ENCODE data around the gene RBL2. TPM values are rescaled to one million over a fixed set of nuclear protein-coding genes. Genes with fewer than 3 reads are reported as not detected.

The RBL2 gene
- polyA plus RNA-seq, 1 experiment, result 44.6 TPM

- H3K4me3 ChIP-seq (ENCODE audit: low read depth, low read length), result no peak overlapping the region
- no peaks in the 10 kb centered on the region for H3K27me3 ChIP-seq (ENCODE audit: control insufficient read depth, insufficient read depth, low read length)
- CTCF ChIA-PET, result no interaction called here
- no peak overlapping the region for H3K27ac ChIP-seq (ENCODE audit: low read depth, low read length)
- TF ChIP-seq, protein P1, sequence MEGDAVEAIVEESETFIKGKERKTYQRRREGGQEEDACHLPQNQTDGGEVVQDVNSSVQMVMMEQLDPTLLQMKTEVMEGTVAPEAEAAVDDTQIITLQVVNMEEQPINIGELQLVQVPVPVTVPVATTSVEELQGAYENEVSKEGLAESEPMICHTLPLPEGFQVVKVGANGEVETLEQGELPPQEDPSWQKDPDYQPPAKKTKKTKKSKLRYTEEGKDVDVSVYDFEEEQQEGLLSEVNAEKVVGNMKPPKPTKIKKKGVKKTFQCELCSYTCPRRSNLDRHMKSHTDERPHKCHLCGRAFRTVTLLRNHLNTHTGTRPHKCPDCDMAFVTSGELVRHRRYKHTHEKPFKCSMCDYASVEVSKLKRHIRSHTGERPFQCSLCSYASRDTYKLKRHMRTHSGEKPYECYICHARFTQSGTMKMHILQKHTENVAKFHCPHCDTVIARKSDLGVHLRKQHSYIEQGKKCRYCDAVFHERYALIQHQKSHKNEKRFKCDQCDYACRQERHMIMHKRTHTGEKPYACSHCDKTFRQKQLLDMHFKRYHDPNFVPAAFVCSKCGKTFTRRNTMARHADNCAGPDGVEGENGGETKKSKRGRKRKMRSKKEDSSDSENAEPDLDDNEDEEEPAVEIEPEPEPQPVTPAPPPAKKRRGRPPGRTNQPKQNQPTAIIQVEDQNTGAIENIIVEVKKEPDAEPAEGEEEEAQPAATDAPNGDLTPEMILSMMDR (IDR thresholded peaks at IDR 0.05; ENCODE audit: low read depth, low read length), result no peak
- H3K9me3 ChIP-seq (ENCODE audit: control insufficient read depth, insufficient read depth, low read length), result no peaks in the 10 kb centered on the region
- POLR2A ChIA-PET, result no interaction called here
- DNase-seq (ENCODE audit: low read depth, low spot score), result no peak
These were observed 19.7 kb downstream of the RBL2 start for GRCh38 chr16:53453928-53454327.

DNA sequence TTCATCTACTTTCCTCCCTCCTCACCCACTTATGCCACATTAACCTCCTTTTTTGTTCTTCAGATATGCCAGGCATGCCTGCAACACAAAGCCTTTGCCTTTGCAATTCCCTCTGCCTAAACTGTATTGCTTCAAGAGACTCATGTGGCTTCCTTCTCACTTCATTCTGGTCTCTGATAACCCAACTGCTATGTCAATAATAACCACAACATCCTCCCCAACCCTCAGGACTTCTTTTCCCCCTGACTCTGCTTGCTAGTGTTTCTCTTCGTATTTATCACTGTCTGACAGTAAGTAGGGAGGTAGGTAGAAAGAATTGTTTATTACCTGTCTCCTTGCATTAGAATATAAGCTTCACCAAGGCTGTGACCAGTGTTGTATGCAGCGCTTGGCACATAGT is 22.4 kb downstream of the RBL2 start:
- TF ChIP-seq, protein P1 (IDR thresholded peaks at IDR 0.05; ENCODE audit: low read depth, low read length), result no peak
- DNase-seq (ENCODE audit: low read depth, low spot score), result no peak
- Histone ChIP-seq H3K27ac (ENCODE audit: low read depth, low read length) (no peak overlapping the region), H3K4me3 (ENCODE audit: low read depth, low read length) (no peak overlapping the region), H3K9me3 (ENCODE audit: control insufficient read depth, insufficient read depth, low read length) (no peaks in the 10 kb centered on the region), H3K27me3 (ENCODE audit: control insufficient read depth, insufficient read depth, low read length) (no peaks in the 10 kb centered on the region)
- POLR2A ChIA-PET, result no interaction called here
- CTCF ChIA-PET, result interaction anchor here (0.7 kb wide), 1 partner anchor 17 kb away, joined by 3 read pairs; no protein-coding TSS in a partner anchor

- TF ChIP-seq, protein P1 (IDR thresholded peaks at IDR 0.05; ENCODE audit: low read depth, low read length), result no peak
- no peak overlapping the region for H3K27ac ChIP-seq (ENCODE audit: low read depth, low read length)
- CTCF ChIA-PET, result no interaction called here
- POLR2A ChIA-PET, result no interaction called here
- H3K27me3 ChIP-seq (ENCODE audit: control insufficient read depth, insufficient read depth, low read length), result no peaks in the 10 kb centered on the region
- H3K9me3 ChIP-seq (ENCODE audit: control insufficient read depth, insufficient read depth, low read length), result no peaks in the 10 kb centered on the region
- H3K4me3 ChIP-seq (ENCODE audit: low read depth, low read length), result no peak overlapping the region
- DNase-seq (ENCODE audit: low read depth, low spot score), result no peak
These were observed 23.4 kb downstream of the RBL2 start for GRCh38 chr16:53457670-53458069.

DNA sequence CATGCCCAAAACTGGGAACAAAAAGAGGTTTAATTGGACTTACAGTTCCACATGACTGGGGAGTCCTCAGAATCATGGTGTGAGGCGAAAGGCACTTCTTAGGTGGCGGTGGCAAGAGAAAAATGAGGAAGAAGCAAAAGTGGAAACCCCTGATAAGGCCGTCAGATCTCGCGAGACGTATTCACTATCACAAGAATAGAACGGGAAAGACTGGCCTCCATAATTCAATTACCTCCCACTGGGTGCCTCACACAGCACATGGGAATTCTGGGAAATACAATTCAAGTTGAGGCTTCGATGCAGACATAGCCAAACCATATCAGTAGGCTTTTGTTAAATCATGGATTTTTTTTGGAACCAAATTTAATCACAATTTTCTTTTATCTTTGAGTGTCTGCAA is 24.4 kb downstream of the RBL2 start:
- CTCF ChIA-PET, result no interaction called here
- TF ChIP-seq, protein P1 (IDR thresholded peaks at IDR 0.05; ENCODE audit: low read depth, low read length), result no peak
- Histone ChIP-seq H3K27ac (ENCODE audit: low read depth, low read length) (no peak overlapping the region), H3K27me3 (ENCODE audit: control insufficient read depth, insufficient read depth, low read length) (no peaks in the 10 kb centered on the region), H3K4me3 (ENCODE audit: low read depth, low read length) (no peak overlapping the region), H3K9me3 (ENCODE audit: control insufficient read depth, insufficient read depth, low read length) (no peaks in the 10 kb centered on the region)
- no peak for DNase-seq (ENCODE audit: low read depth, low spot score)
- POLR2A ChIA-PET, result no interaction called here

DNA sequence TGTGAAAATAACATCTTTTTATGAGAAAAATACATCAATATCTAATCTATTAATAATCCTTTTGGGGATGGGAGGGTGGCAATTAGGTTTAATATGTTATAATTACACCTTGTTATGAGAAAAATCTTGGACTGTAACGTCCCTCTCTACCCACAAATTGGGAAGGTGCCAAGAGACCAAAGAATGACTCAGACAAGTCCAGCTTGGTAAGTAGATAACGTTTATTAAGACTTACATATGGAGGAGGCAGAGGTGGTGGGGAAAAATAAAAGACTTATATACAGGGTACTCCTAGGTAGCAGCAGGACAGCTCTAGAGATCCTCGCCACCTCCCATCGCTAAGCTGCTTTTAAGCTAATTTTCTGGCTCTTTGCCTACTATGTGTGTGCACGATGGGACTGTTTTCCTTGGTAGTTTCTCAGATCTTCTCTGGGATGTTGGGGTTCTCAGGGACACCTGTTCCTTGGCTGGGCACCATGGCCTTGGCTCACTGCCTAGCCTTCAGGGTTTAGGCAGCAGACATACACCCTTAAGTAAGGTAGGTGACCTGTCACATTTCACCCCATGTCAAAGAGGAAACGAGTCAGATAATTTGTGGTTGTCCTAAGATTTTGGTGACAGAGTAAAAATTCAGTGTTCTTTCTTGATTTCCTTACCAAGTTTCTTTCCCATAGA is 31.5 kb downstream of the RBL2 start:
- H3K27me3 ChIP-seq (ENCODE audit: control insufficient read depth, insufficient read depth, low read length), result no peaks in the 10 kb centered on the region
- DNase-seq (ENCODE audit: low read depth, low spot score), result peak; percentile 51
- CTCF ChIA-PET, result no interaction called here
- POLR2A ChIA-PET, result no interaction called here
- no peak overlapping the region for H3K4me3 ChIP-seq (ENCODE audit: low read depth, low read length)
- H3K9me3 ChIP-seq (ENCODE audit: control insufficient read depth, insufficient read depth, low read length), result no peaks in the 10 kb centered on the region
- TF ChIP-seq, protein P1 (IDR thresholded peaks at IDR 0.05; ENCODE audit: low read depth, low read length), result no peak
- H3K27ac ChIP-seq (ENCODE audit: low read depth, low read length), result no peak overlapping the region
